RWPE2 (cell line): Measurements from ENCODE around the gene GTPBP1.
A peak's percentile ranks its signal among the peaks of the same experiment; 100 is the strongest.

Source experiments
- ATAC-seq: fragments of 200-7000 bp; cut with Tn5 transposase; 3 replicates; pipeline ENCODE4 v1.9.1; 2021; ENCODE audit warnings: low read depth
- DNase-seq: peaks from one replicate; pipeline ENCODE4 v3.0.0-alpha.2; 2020; ENCODE audit warnings: low spot score
- H3K27ac ChIP-seq: fragments of 450-650 bp; 2 replicates; pipeline ENCODE4 v1.5.1; 2017; ENCODE audit warnings: mild to moderate bottlenecking; ENCODE audit not compliant: poor library complexity, severe bottlenecking
- H3K27me3 ChIP-seq: fragments of 250-450 bp; sonication (Bioruptor Pico); 2 replicates; pipeline ENCODE4 v1.5.1; 2021; ENCODE audit warnings: mild to moderate bottlenecking, moderate library complexity; ENCODE audit not compliant: insufficient read depth, poor library complexity, severe bottlenecking
- H3K36me3 ChIP-seq: fragments of 250-450 bp; sonication (Bioruptor Pico); 2 replicates; pipeline ENCODE4 v1.5.1; 2020; ENCODE audit warnings: low read depth, mild to moderate bottlenecking, moderate library complexity
- H3K4me1 ChIP-seq: fragments of 250-450 bp; sonication (Bioruptor Pico); 2 replicates; pipeline ENCODE4 v1.5.1; 2021; ENCODE audit warnings: mild to moderate bottlenecking, moderate library complexity; ENCODE audit not compliant: insufficient read depth, poor library complexity, severe bottlenecking
- H3K4me3 ChIP-seq: fragments of 250-450 bp; sonication (Bioruptor Pico); 2 replicates; pipeline ENCODE4 v1.5.1; 2021; ENCODE audit warnings: mild to moderate bottlenecking, moderate library complexity; ENCODE audit not compliant: severe bottlenecking
- H3K9me3 ChIP-seq: fragments of 250-450 bp; sonication (Bioruptor Pico); 2 replicates; pipeline ENCODE4 v1.5.1; 2021; ENCODE audit warnings: mild to moderate bottlenecking, moderate library complexity; ENCODE audit not compliant: severe bottlenecking
- CTCF ChIP-seq: fragments of 450-650 bp; IDR thresholded peaks from one replicate; pipeline ENCODE4 v1.5.1; 2017; ENCODE audit warnings: mild to moderate bottlenecking, moderate library complexity; ENCODE audit not compliant: poor library complexity, severe bottlenecking

Gene GTPBP1

GRCh38 chr22:38755155-38755910, 49.6 kb downstream of the GTPBP1 start:
- no peak for TF ChIP-seq CTCF
- peak overlapping the region; percentile 90 for H3K27ac ChIP-seq
- peak overlapping the region; percentile 77 for H3K4me3 ChIP-seq
- no peaks in the 10 kb centered on the region for H3K27me3 ChIP-seq
- no peaks in the 10 kb centered on the region for H3K9me3 ChIP-seq
- peak; percentile 40 for ATAC-seq
- peaks cover 37% of the 10 kb centered on the region for H3K36me3 ChIP-seq
- no peak for DNase-seq
- peaks cover 14% of the 10 kb centered on the region for H3K4me1 ChIP-seq

DNA sequence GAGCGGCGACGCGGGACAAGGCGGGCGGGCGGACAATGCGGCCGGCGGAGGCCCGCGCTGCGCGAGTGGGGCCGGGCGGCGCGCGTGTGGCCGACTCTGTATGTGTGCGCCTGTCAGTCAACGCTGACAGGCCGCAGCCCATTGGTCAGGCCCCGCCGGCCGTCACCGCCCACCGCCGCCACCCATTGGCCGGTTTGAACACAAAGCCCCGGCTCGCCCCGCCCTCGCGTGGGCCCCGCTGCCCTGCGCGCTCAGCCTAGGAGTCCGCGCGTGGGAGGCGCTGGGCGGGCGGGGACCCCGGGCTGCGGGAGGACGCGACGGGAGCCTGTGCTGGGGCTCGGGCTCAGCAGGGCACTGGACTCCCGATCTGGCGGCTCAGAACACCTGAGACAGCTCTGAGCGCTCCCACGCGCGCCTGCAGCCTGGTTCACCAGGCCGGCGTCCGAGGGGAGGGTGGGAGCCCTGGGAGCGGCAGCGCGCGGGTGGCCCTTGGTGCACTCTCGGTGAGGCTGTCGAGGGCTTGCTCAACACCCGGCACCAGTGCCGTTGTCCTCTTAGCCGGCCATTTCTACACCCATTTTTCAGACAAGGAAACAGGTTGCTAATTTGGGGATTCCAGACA, 50.3 kb downstream of the GTPBP1 start, which contains the start of gene SUN2:
Gene SUN2 (minus strand): TSS at position 88 of the 622 bp plus-strand sequence. CDS start 3,370 bp downstream, outside the sequence.
- H3K27ac ChIP-seq = peak within 1 kb of the TSS; percentile 90
- H3K4me1 ChIP-seq = peaks cover 14% of the 10 kb centered on the region
- peaks cover 31% of the 10 kb centered on the region for H3K36me3 ChIP-seq
- no peaks in the 10 kb centered on the region for H3K27me3 ChIP-seq
- no peaks in the 10 kb centered on the region for H3K9me3 ChIP-seq
- peak within 1 kb of the TSS; percentile 77 for H3K4me3 ChIP-seq
- ATAC-seq (peak; percentile 77), DNase-seq (peak; percentile 81)
- TF ChIP-seq CTCF = no peak

DNA sequence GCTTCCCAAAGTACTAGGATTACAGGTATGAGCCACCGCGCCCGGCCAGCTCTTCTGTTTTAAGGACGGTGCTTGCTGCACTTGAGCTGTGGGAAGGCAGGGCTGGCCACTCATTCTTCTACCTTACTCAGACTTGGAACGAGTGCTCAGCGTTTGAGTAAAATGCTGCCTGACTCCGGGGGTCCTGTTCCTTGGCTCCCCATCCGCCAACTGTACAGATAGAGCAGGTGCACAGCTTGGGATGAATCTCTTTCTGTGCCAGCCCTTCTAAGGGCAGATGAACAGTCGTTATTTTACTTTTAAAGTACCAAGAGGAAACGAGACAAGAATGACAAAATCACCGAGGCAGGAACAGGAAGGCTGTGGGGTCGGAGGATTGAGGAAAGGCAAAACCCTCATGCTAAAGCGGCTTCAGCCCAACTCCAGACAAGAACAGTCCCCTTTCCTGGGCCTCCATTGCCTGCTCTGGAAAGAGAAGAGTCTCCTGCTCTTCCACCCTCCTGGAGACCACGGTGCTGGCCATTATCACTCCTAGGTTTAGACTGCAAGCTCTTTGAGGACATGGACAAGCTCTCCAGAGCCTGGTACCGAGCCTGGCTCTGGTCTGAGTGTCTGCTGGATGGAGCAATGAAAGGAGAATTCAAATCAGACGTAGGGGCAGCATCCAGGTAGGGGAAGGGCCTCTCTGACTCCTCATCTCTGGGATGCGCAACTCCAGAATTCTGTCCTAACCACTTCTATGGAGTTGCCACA, 51.1 kb downstream of the GTPBP1 start:
- H3K27ac ChIP-seq = peak overlapping the region; percentile 90
- peak overlapping the region; percentile 77 for H3K4me3 ChIP-seq
- no peak for DNase-seq
- peaks cover 22% of the 10 kb centered on the region for H3K36me3 ChIP-seq
- no peak for ATAC-seq
- no peak for TF ChIP-seq CTCF
- H3K4me1 ChIP-seq = peaks cover 14% of the 10 kb centered on the region
- H3K9me3 ChIP-seq = no peaks in the 10 kb centered on the region
- no peaks in the 10 kb centered on the region for H3K27me3 ChIP-seq

- Histone ChIP-seq H3K36me3 (peaks cover 17% of the 10 kb centered on the region), H3K27ac (no peak overlapping the region), H3K4me1 (peaks cover 14% of the 10 kb centered on the region), H3K4me3 (no peak overlapping the region), H3K27me3 (no peaks in the 10 kb centered on the region), H3K9me3 (no peaks in the 10 kb centered on the region)
- DNase-seq (no peak), ATAC-seq (no peak)
- no peak for TF ChIP-seq CTCF
Measured at GRCh38 chr22:38757464-38757757, 51.7 kb downstream of the GTPBP1 start.
